Caco-2 (cell line): Measurements from ENCODE around the gene ANTKMT. TPM values are rescaled to one million over a fixed set of nuclear protein-coding genes. Genes with fewer than 3 reads are reported as not detected.

Experiments used
- BruUV-seq: library from RNA; stranded (reverse); fragments of 400-500 nt; replicated peaks from 2 replicates; lab custom pipeline; 2021; lab: Mats Ljungman, UMichigan
- CTCF ChIA-PET: fragments of 300-600 bp; sonication (Branson Sonifier 250); formaldehyde crosslinking; loops from one replicate; lab custom pipeline; 2022; ENCODE audit warnings: antibody characterized with exemption; lab: Charles Lee
- POLR2A ChIA-PET: fragments of 300-600 bp; sonication (Branson Sonifier 250); formaldehyde crosslinking; loops from one replicate; lab custom pipeline; 2022; ENCODE audit warnings: antibody characterized with exemption; lab: Charles Lee
- DNase-seq, 2 experiments: peaks; one replicate each; pipeline versions ENCODE4 v3.0.0 to v3.0.0-alpha.2; 2020 to 2022
- H3K27me3 ChIP-seq: replicated peaks from 2 replicates; pipeline ENCODE4 v1.6.0; 2011; ENCODE audit warnings: low read length; ENCODE audit not compliant: control insufficient read depth, insufficient read depth
- H3K36me3 ChIP-seq: 2 replicates; pipeline ENCODE4 v1.5.1; 2011; ENCODE audit warnings: low read length; ENCODE audit not compliant: control insufficient read depth, insufficient read depth
- H3K4me1 ChIP-seq: fragments of 250-450 bp; sonication (Bioruptor Pico); 2 replicates; pipeline ENCODE4 v1.5.1; 2020; ENCODE audit warnings: mild to moderate bottlenecking
- H3K4me3 ChIP-seq: 2 replicates; pipeline ENCODE4 v1.5.1; 2011; ENCODE audit warnings: low read depth, mild to moderate bottlenecking, control low read depth, low read length
- H3K9me3 ChIP-seq: fragments of 250-450 bp; sonication (Bioruptor Pico); 2 replicates; pipeline ENCODE4 v1.5.1; 2020; ENCODE audit warnings: mild to moderate bottlenecking, moderate library complexity
- H3K27ac Mint-ChIP-seq: one replicate; pipeline ENCODE4 v1.8.0; 2022; ENCODE audit warnings: mixed read lengths; ENCODE audit not compliant: unreplicated experiment
- H3K27me3 Mint-ChIP-seq: one replicate; pipeline ENCODE4 v1.8.0; 2022; ENCODE audit warnings: mixed read lengths; ENCODE audit not compliant: insufficient read depth, unreplicated experiment
- H3K36me3 Mint-ChIP-seq: one replicate; pipeline ENCODE4 v1.8.0; 2022; ENCODE audit warnings: mild to moderate bottlenecking, mixed read lengths; ENCODE audit not compliant: insufficient read depth, unreplicated experiment
- H3K4me1 Mint-ChIP-seq: one replicate; pipeline ENCODE4 v1.8.0; 2022; ENCODE audit warnings: low read depth, mixed read lengths; ENCODE audit not compliant: unreplicated experiment
- H3K4me3 Mint-ChIP-seq: one replicate; pipeline ENCODE4 v1.8.0; 2022; ENCODE audit warnings: mild to moderate bottlenecking, moderate library complexity, mixed read lengths; ENCODE audit not compliant: unreplicated experiment
- H3K9me3 Mint-ChIP-seq: one replicate; pipeline ENCODE4 v1.8.0; 2022; ENCODE audit warnings: mixed read lengths; ENCODE audit not compliant: unreplicated experiment
- CTCF ChIP-seq, 2 experiments: fragments of 200-600 bp in 1 of 2; IDR thresholded peaks; 1 replicate in 1 of 2; 2 replicates in 1 of 2; pipeline versions ENCODE4 v1.5.1 to v1.8.0; 2011 to 2022; ENCODE audit warnings: antibody characterized with exemption in 1 of 2, control low read depth in 1 of 2, inconsistent platforms in 1 of 2, low read depth in 1 of 2, low read length in 1 of 2, mild to moderate bottlenecking in 1 of 2, moderate library complexity in 1 of 2; ENCODE audit not compliant: insufficient read depth in 1 of 2, severe bottlenecking in 1 of 2, unreplicated experiment in 1 of 2
- intact Hi-C: fragments of 100-400 bp; cut with micrococcal nuclease; formaldehyde crosslinking; loops from one replicate; pipeline ENCODE4 v1.10.0; 2022; ENCODE audit not compliant: unreplicated experiment
- total RNA-seq: library from RNA; stranded (reverse); gene quantifications from 2 replicates; pipeline ENCODE4 v1.2.3, GENCODE V29; 2022

ANTKMT gene
- total RNA-seq, 1 experiment from 2014 or later, result 42.6 TPM

DNA sequence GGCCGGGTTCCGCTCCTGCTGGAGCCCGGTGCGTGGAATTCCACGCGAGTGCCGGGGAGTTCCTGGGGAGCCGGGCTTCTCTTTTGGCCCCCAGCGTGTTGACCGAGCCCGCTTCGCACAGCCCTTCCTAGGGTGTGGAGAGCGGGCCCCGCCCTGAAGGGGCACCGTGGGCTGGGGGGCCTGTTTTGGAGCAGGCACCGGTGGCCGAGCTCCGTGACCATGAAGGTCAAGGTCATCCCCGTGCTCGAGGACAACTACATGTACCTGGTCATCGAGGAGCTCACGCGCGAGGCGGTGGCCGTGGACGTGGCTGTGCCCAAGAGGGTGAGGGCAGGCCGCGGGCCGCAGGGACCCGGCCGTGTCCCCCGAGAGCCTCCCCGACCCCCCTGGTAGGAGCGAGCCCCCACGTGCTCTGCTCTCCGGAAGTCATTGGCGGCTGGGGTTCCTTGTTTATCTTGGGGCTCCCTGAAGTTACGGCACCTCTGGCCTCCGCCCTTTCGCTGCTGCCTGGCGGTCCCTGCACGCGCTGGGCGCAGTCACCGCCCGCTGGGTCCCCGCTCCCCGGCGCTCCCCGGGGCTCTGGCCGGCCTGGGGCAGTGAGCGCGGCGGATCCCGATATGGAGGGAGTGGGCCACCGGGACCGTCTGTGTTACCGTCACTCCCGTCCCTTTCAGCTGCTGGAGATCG lies 6.5 kb downstream of the ANTKMT start:
- Histone ChIP-seq H3K4me1 (peaks cover 3% of the 10 kb centered on the region; the same call in 1 of the 2 replicates), H3K36me3 (no peaks in the 10 kb centered on the region), H3K4me3 (peak overlapping the region; percentile 65), H3K27me3 (no peaks in the 10 kb centered on the region), H3K9me3 (no peaks in the 10 kb centered on the region)
- POLR2A ChIA-PET, result interaction anchor here (1.0 to 1.5 kb wide), 2 partner anchors 11 to 14 kb away, joined by 3 to 4 read pairs; partner anchors contain the start of gene CIAO3
- CTCF ChIA-PET, result interaction anchor here (0.6 to 1.5 kb wide), 5 partner anchors 8 to 21 kb away, joined by 4 to 10 read pairs (median 5); partner anchors contain the start of gene METRN
- no peak for TF ChIP-seq CTCF (IDR thresholded peaks at IDR 0.05; ENCODE audit: insufficient read depth in 1 of 2, low read depth in 1 of 2, low read length in 1 of 2, severe bottlenecking in 1 of 2, unreplicated experiment in 1 of 2)
- Mint-ChIP-seq H3K27ac (no peak overlapping the region), H3K4me3 (peak overlapping the region; percentile 64), H3K4me1 (no peaks in the 10 kb centered on the region), H3K27me3 (no peaks in the 10 kb centered on the region), H3K36me3 (peaks cover 11% of the 10 kb centered on the region), H3K9me3 (no peaks in the 10 kb centered on the region)
- intact Hi-C loops, result no loop called here
- BruUV-seq, result no TSS peak
- DNase-seq, result no peak

GRCh38 chr16:728131-728889 lies 7.4 kb downstream of the ANTKMT start:
- Histone ChIP-seq H3K9me3 (no peaks in the 10 kb centered on the region), H3K27me3 (no peaks in the 10 kb centered on the region), H3K4me1 (peaks cover 3% of the 10 kb centered on the region; the same call in 1 of the 2 replicates), H3K4me3 (peak overlapping the region; percentile 65), H3K36me3 (no peaks in the 10 kb centered on the region)
- Mint-ChIP-seq H3K27me3 (no peaks in the 10 kb centered on the region), H3K4me1 (no peaks in the 10 kb centered on the region), H3K4me3 (peak overlapping the region; percentile 64), H3K27ac (no peak overlapping the region), H3K36me3 (peaks cover 18% of the 10 kb centered on the region), H3K9me3 (no peaks in the 10 kb centered on the region)
- no TSS peak for BruUV-seq
- POLR2A ChIA-PET, result interaction anchor here (1.0 to 1.5 kb wide), 2 partner anchors 12 to 13 kb away, joined by 3 to 4 read pairs; partner anchors contain the start of gene CIAO3
- intact Hi-C loops, result no loop called here
- DNase-seq, result peak; percentile 72 to 86
- no peak for TF ChIP-seq CTCF (IDR thresholded peaks at IDR 0.05; ENCODE audit: insufficient read depth in 1 of 2, low read depth in 1 of 2, low read length in 1 of 2, severe bottlenecking in 1 of 2, unreplicated experiment in 1 of 2)
- CTCF ChIA-PET, result interaction anchor here (0.6 to 1.1 kb wide), 4 partner anchors 9 to 16 kb away, joined by 4 to 10 read pairs (median 6); partner anchors contain the start of gene METRN
